ENCODE measurements around the gene RAPGEF2.

The RAPGEF2 gene

GRCh38 chr4:159197885-159198269, 95.0 kb downstream of the RAPGEF2 start:
- DNase-seq (ENCODE audit: low read depth), result no peak

- no peak for DNase-seq (ENCODE audit: low read depth)
Observed at GRCh38 chr4:159199826-159200225, 96.9 kb downstream of the RAPGEF2 start.

- no peak for DNase-seq (ENCODE audit: low read depth)
Observed at GRCh38 chr4:159201168-159201567, 98.3 kb downstream of the RAPGEF2 start.

- no peak for DNase-seq (ENCODE audit: low read depth)
Observed at GRCh38 chr4:159204566-159204965, 101.7 kb downstream of the RAPGEF2 start.

GRCh38 chr4:159205466-159205865, 102.6 kb downstream of the RAPGEF2 start:
- no peak for DNase-seq (ENCODE audit: low read depth)

- DNase-seq (ENCODE audit: low read depth), result peak; percentile 6
Observed at GRCh38 chr4:159206427-159206871, 103.6 kb downstream of the RAPGEF2 start.

- no peak for DNase-seq (ENCODE audit: low read depth)
Observed at GRCh38 chr4:159209249-159209648, 106.4 kb downstream of the RAPGEF2 start.

GRCh38 chr4:159210975-159211374, 108.1 kb downstream of the RAPGEF2 start:
- DNase-seq (ENCODE audit: low read depth), result no peak

- DNase-seq (ENCODE audit: low read depth), result no peak
Observed at GRCh38 chr4:159212675-159213293, 109.9 kb downstream of the RAPGEF2 start.

GRCh38 chr4:159216834-159217233, 114.0 kb downstream of the RAPGEF2 start:
- no peak for DNase-seq (ENCODE audit: low read depth)

GRCh38 chr4:159219862-159220261, 117.0 kb downstream of the RAPGEF2 start:
- no peak for DNase-seq (ENCODE audit: low read depth)

- DNase-seq (ENCODE audit: low read depth), result no peak
Observed at GRCh38 chr4:159220353-159220752, 117.5 kb downstream of the RAPGEF2 start.

GRCh38 chr4:159221280-159221679, 118.4 kb downstream of the RAPGEF2 start:
- no peak for DNase-seq (ENCODE audit: low read depth)

- DNase-seq (ENCODE audit: low read depth), result no peak
Observed at GRCh38 chr4:159222043-159222552, 119.2 kb downstream of the RAPGEF2 start.

- no peak for DNase-seq (ENCODE audit: low read depth)
Observed at GRCh38 chr4:159224408-159224807, 121.5 kb downstream of the RAPGEF2 start.

GRCh38 chr4:159227378-159227777, 124.5 kb downstream of the RAPGEF2 start:
- no peak for DNase-seq (ENCODE audit: low read depth)

GRCh38 chr4:159227984-159228383, 125.1 kb downstream of the RAPGEF2 start:
- no peak for DNase-seq (ENCODE audit: low read depth)

GRCh38 chr4:159229164-159229563, 126.3 kb downstream of the RAPGEF2 start:
- DNase-seq (ENCODE audit: low read depth), result no peak

- no peak for DNase-seq (ENCODE audit: low read depth)
Observed at GRCh38 chr4:159232465-159233106, 129.7 kb downstream of the RAPGEF2 start.

GRCh38 chr4:159235779-159236368, 133.0 kb downstream of the RAPGEF2 start:
- DNase-seq (ENCODE audit: low read depth), result no peak

- no peak for DNase-seq (ENCODE audit: low read depth)
Observed at GRCh38 chr4:159237975-159238374, 135.1 kb downstream of the RAPGEF2 start.

GRCh38 chr4:159238631-159239030, 135.8 kb downstream of the RAPGEF2 start:
- DNase-seq (ENCODE audit: low read depth), result no peak

GRCh38 chr4:159239629-159240028, 136.8 kb downstream of the RAPGEF2 start:
- no peak for DNase-seq (ENCODE audit: low read depth)
